Measurements from ENCODE around the gene RPS18.
A peak's percentile ranks its signal among the peaks of the same experiment; 100 is the strongest.

The RPS18 gene

GRCh38 chr6:33314943-33315792 is 43.3 kb downstream of the RPS18 start:
- no peak for DNase-seq (ENCODE audit: low read depth in 2 of 2)

GRCh38 chr6:33315793-33316602 is 44.1 kb downstream of the RPS18 start:
- no peak for DNase-seq (ENCODE audit: low read depth in 2 of 2)

GRCh38 chr6:33316603-33317418 is 44.9 kb downstream of the RPS18 start:
- DNase-seq (ENCODE audit: low read depth in 2 of 2), result no peak

- DNase-seq (ENCODE audit: low read depth in 2 of 2), result no peak
Observed at GRCh38 chr6:33317419-33317668, 45.5 kb downstream of the RPS18 start.

- DNase-seq (ENCODE audit: low read depth in 2 of 2), result peak; percentile 88 to 91
Observed at GRCh38 chr6:33317669-33318425, 46.0 kb downstream of the RPS18 start, which contains the start of gene ZBTB22. Gene ZBTB22, minus strand, starts transcription at chr6:33317744. Its CDS starts 828 bp downstream, at chr6:33316916.

- no peak for DNase-seq (ENCODE audit: low read depth in 2 of 2)
Observed at GRCh38 chr6:33318426-33319073, 46.7 kb downstream of the RPS18 start.

GRCh38 chr6:33319939-33320314 is 48.1 kb downstream of the RPS18 start:
- DNase-seq (ENCODE audit: low read depth in 2 of 2), result no peak

GRCh38 chr6:33320315-33321181 is 48.7 kb downstream of the RPS18 start:
- no peak for DNase-seq (ENCODE audit: low read depth in 2 of 2)

GRCh38 chr6:33321227-33321626 is 49.4 kb downstream of the RPS18 start:
- no peak for DNase-seq (ENCODE audit: low read depth in 2 of 2)

- no peak for DNase-seq (ENCODE audit: low read depth in 2 of 2)
Observed at GRCh38 chr6:33323623-33323948, 51.7 kb downstream of the RPS18 start.

- DNase-seq (ENCODE audit: low read depth in 2 of 2), result no peak
Observed at GRCh38 chr6:33324125-33324524, 52.2 kb downstream of the RPS18 start.
